Measurements from ENCODE around the gene SLC25A51.

DNA sequence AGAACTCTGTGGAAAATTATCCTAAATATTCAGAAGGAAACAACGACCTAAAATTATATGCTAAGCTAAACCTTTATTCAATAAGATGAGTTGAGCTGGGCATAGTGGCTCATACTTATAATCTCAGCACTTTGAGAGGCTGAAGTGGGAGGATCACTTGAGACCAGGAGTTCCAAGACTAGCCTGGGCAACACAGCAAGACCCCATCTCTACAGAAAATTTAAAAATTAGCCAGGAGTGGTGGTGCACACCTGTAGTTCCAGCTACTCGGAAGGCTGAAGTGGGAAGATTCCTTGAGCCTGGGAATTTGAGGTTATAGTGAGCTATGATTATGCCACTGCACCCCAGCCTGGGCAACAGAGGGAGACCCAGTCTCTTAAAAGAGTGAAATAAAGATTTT, 51.7 kb downstream of the SLC25A51 start:
- TF ChIP-seq POLR2A (IDR thresholded peaks at IDR 0.05) (no peak), POLR2AphosphoS5 (IDR thresholded peaks at IDR 0.05) (no peak)
- TF ChIP-seq, protein P1, sequence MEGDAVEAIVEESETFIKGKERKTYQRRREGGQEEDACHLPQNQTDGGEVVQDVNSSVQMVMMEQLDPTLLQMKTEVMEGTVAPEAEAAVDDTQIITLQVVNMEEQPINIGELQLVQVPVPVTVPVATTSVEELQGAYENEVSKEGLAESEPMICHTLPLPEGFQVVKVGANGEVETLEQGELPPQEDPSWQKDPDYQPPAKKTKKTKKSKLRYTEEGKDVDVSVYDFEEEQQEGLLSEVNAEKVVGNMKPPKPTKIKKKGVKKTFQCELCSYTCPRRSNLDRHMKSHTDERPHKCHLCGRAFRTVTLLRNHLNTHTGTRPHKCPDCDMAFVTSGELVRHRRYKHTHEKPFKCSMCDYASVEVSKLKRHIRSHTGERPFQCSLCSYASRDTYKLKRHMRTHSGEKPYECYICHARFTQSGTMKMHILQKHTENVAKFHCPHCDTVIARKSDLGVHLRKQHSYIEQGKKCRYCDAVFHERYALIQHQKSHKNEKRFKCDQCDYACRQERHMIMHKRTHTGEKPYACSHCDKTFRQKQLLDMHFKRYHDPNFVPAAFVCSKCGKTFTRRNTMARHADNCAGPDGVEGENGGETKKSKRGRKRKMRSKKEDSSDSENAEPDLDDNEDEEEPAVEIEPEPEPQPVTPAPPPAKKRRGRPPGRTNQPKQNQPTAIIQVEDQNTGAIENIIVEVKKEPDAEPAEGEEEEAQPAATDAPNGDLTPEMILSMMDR (IDR thresholded peaks at IDR 0.05) = no peak

Data from breast epithelium (tissue), 3 donors.